Tibial nerve (tissue), 3 donors: Measurements from ENCODE around the gene PLXNC1.

Experiments used
- CTCF ChIP-seq, 5 experiments: fragments of 200-600 bp in 3 of 5; fragments of 450-650 bp in 2 of 5; sonication (generic) in 3 of 5; IDR thresholded peaks; one replicate each; pipeline ENCODE4 v1.5.1; 2016 to 2019; ENCODE audit warnings: antibody characterized with exemption in 5 of 5, mild to moderate bottlenecking in 3 of 5, moderate library complexity in 2 of 5
- POLR2A ChIP-seq, 2 donors: fragments of 450-650 bp; IDR thresholded peaks; one replicate each; pipeline ENCODE4 v1.6.1; 2017; ENCODE audit warnings: antibody characterized with exemption in 2 of 2, mild to moderate bottlenecking in 2 of 2, moderate library complexity in 2 of 2

DNA sequence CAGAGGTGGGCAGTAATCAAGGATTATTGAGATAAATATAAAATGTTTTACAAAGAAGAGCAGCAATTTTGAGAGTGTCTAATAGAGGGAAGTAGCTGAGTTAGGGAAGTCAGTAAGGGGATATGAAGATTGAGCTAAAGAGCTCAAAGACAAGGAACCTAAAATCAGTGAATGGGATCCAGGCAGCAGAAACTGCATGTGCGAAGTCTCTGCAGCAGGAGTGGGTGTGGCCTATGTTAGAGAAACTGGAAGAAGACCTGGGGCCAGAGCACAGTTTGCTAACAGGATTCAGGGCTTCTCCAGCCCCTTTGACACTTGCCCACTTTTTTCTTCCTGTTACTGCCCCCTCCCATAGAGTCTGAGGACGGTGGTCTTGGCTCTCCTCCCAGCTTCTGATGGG lies 36.3 kb upstream of the PLXNC1 start:
- TF ChIP-seq CTCF (IDR thresholded peaks at IDR 0.05) (no peak), POLR2A (IDR thresholded peaks at IDR 0.05) (no peak)
